GM23248 (cell line): ENCODE data around the gene LDLRAD4. TPM values are rescaled to one million over a fixed set of nuclear protein-coding genes. Genes with fewer than 3 reads are reported as not detected.

Source experiments
- DNase-seq: peaks from one replicate; pipeline ENCODE4 v3.0.0-alpha.2; 2015
- H2AFZ ChIP-seq: fragments of 200-600 bp; sonication (generic); 2 replicates; pipeline ENCODE4 v1.6.1; 2016; ENCODE audit warnings: antibody characterized with exemption
- H3F3A ChIP-seq: fragments of 200-600 bp; sonication (generic); 2 replicates; pipeline ENCODE4 v1.6.1; 2016; ENCODE audit warnings: mild to moderate bottlenecking, antibody characterized with exemption, mixed run types; ENCODE audit not compliant: insufficient read depth
- H3K27ac ChIP-seq: fragments of 200-600 bp; sonication (generic); 2 replicates; pipeline ENCODE4 v1.5.1; 2016; ENCODE audit warnings: mild to moderate bottlenecking
- H3K27me3 ChIP-seq: fragments of 200-600 bp; sonication (generic); replicated peaks from 2 replicates; pipeline ENCODE4 v1.6.1; 2016; ENCODE audit warnings: mild to moderate bottlenecking; ENCODE audit not compliant: insufficient read depth
- H3K36me3 ChIP-seq: fragments of 200-600 bp; sonication (generic); 2 replicates; pipeline ENCODE4 v1.6.1; 2016; ENCODE audit warnings: low read depth, mild to moderate bottlenecking
- H3K4me1 ChIP-seq: fragments of 200-600 bp; sonication (generic); 2 replicates; pipeline ENCODE4 v1.6.1; 2016; ENCODE audit warnings: mild to moderate bottlenecking; ENCODE audit not compliant: insufficient read depth
- H3K4me2 ChIP-seq: fragments of 200-600 bp; sonication (generic); one replicate; pipeline ENCODE4 v1.6.1; 2016; ENCODE audit warnings: mild to moderate bottlenecking; ENCODE audit not compliant: unreplicated experiment
- H3K4me3 ChIP-seq: fragments of 200-600 bp; sonication (generic); 2 replicates; pipeline ENCODE4 v1.5.1; 2016; ENCODE audit warnings: mild to moderate bottlenecking
- H3K79me2 ChIP-seq: fragments of 200-600 bp; sonication (generic); 2 replicates; pipeline ENCODE4 v1.6.1; 2016; ENCODE audit warnings: mild to moderate bottlenecking; ENCODE audit not compliant: insufficient read depth
- H3K9ac ChIP-seq: fragments of 200-600 bp; sonication (generic); 2 replicates; pipeline ENCODE4 v1.6.1; 2016; ENCODE audit warnings: mild to moderate bottlenecking
- H3K9me2 ChIP-seq: fragments of 200-600 bp; sonication (generic); 2 replicates; pipeline ENCODE4 v1.6.1; 2016; ENCODE audit warnings: mixed run types, mild to moderate bottlenecking, moderate library complexity; ENCODE audit not compliant: insufficient read depth
- H3K9me3 ChIP-seq: fragments of 200-600 bp; sonication (generic); one replicate; pipeline ENCODE4 v1.6.1; 2017; ENCODE audit warnings: low read depth
- H4K20me1 ChIP-seq: fragments of 200-600 bp; sonication (generic); 2 replicates; pipeline ENCODE4 v1.6.0; 2016; ENCODE audit not compliant: insufficient read depth
- EZH2 ChIP-seq: fragments of 200-600 bp; sonication (generic); IDR thresholded peaks from 2 replicates; pipeline ENCODE4 v1.6.1; 2018; ENCODE audit warnings: antibody characterized with exemption, mild to moderate bottlenecking; ENCODE audit not compliant: insufficient read depth, poor library complexity, severe bottlenecking
- EZH2phosphoT487 ChIP-seq: fragments of 200-600 bp; sonication (generic); IDR thresholded peaks from 2 replicates; pipeline ENCODE4 v1.6.1; 2018; ENCODE audit warnings: antibody characterized with exemption, moderate library complexity, mild to moderate bottlenecking, low read depth; ENCODE audit not compliant: insufficient read depth
- WGBS, 2 experiments: methylation state at CpG; one replicate each; pipeline ENCODE4 v1.1.6; 2015 to 2017; ENCODE audit warnings: low lambda C conversion rate in 2 of 2, low coverage in 1 of 2; ENCODE audit errors: missing lambda C conversion rate in 2 of 2; 5-methylcytosine and 5-hydroxymethylcytosine counted together
- in situ Hi-C: fragments of 300-500 bp; cut with MboI; formaldehyde crosslinking; loops from 2 replicates; pipeline ENCODE4 v1.15.0; 2020
- polyA plus RNA-seq: library from polyadenylated mRNA; unstranded; fragments of >200 nt; fragmentation: Nextera tagmentation; extraction: Ambion mirVana; gene quantifications from 2 replicates; pipeline ENCODE4 v1.2.1, GENCODE V29; 2016
- total RNA-seq: library from RNA; depleted of rRNA; stranded (reverse); fragments of >200 nt; shearing (Covaris generic); gene quantifications from 2 replicates; pipeline ENCODE4 v1.2.3, GENCODE V29; 2014

Gene LDLRAD4
- total and polyA plus RNA-seq, 2 experiments from 2014 or later, result not detected

DNA sequence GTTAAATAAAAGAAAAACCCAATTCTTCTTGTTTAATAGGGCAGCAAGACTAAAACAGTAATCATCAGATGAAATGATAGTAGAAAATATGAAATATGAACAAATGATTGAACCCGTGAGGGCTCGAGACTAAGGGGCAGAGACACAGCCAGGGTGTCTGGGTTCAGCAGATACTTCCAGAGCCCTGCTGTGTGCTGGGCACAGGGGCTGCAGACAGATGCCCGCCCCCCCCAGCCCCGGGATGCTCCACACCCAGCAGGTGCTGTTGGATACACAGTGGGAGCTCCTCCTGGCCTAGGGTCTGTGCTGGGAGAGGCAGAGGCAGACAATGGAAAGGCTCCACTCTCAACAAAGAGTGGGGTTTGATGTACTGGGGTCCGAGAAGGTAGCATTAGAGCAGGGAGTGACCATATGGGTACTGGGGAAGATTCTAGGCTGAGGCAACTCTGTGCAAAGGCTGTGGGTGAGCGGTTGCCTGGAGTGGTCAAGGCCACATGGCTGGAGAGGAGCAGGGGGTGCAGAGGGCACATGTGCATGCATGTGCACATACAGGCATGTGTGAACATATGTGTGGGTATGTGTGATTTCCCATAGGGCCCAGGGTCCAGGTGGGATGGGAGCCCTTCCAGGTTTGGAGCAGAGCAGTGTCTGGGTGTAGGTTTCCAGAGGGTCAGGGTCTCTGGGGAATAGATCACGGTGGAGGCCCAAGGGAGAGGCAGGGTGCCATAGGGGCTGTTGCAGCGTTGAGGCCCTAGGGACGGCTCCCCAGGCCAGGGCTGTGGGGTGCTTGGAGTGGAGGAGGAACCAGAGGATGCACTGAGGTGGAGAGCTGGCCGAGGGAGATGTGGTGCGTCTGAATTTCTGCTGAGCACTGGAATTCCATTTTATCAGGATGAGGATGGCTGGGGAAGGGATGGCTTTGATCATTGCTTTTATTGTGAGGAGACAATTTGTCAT lies 36.7 kb downstream of the LDLRAD4 start:
- 54 to 56% methylated on average over 10 to 11 of the region's 11 CpGs for WGBS, 2 experiments

DNA sequence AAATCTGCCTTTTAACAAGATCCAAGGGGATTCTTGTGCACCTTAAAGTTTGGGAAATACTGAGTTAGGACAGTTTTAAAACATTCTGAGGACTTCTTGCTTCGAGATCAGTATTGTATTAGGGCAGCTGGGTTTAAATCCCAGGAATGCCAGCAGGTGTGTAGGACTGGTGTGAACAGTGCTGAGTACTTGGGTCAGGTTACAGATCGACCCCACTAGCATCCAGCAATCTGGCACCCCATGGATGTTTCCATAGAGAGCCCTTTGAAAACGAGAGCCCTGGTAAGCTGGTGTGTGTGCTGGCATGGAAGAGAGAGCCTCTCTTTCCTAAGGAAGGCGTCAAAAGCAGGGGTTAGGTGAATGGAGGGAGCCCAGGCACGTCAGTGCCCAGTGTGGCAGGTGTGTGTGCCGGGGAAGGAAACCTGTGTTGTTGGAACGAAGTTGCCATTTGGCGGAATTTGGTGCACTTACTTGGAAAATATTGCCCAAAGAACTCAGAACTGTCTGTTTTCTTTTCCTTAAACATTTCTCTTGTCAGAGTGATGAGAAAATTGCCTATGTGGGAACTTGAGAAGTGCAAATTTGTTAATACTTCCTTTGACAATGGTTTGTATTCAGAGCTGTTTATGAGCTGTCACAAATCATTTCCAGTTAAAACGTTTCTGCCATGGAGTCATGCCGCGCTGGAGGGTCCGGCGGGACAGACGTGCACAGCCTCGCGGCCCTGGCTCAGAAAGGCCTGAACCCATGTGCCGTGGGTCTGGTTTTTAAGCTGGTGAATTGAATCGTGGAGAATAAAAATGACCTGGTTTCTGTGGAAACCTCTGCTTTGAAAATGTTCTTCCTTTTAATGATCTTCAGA lies 38.1 kb downstream of the LDLRAD4 start:
- Histone ChIP-seq H4K20me1 (no peaks in the 10 kb centered on the region), H3K79me2 (no peaks in the 10 kb centered on the region), H3F3A (no peaks in the 10 kb centered on the region), H2AFZ (no peak overlapping the region), H3K27me3 (0 out of 2 replicates have a peak, but pooled peaks cover 23% of the 10 kb centered on the region), H3K9me3 (no peaks in the 10 kb centered on the region), H3K27ac (no peak overlapping the region), H3K9me2 (no peaks in the 10 kb centered on the region), H3K36me3 (no peaks in the 10 kb centered on the region), H3K9ac (no peak overlapping the region), H3K4me3 (no peak overlapping the region), H3K4me1 (no peaks in the 10 kb centered on the region), H3K4me2 (no peak overlapping the region)
- WGBS, 2 experiments, result 44 to 48% methylated on average over 18 of the region's 18 CpGs
- DNase-seq, result no peak
- TF ChIP-seq EZH2 (no peak), EZH2phosphoT487 (no peak)
- in situ Hi-C loops, result no loop called here

More for the DNA sequence above, 36.7 kb downstream of the LDLRAD4 start:
- Histone ChIP-seq H3K4me1 (no peaks in the 10 kb centered on the region), H3K9me3 (no peaks in the 10 kb centered on the region), H3K4me2 (no peak overlapping the region), H3K79me2 (no peaks in the 10 kb centered on the region), H3K9me2 (no peaks in the 10 kb centered on the region), H2AFZ (no peak overlapping the region), H3K36me3 (no peaks in the 10 kb centered on the region), H3K9ac (no peak overlapping the region), H3K27me3 (0 out of 2 replicates have a peak, but pooled peaks cover 16% of the 10 kb centered on the region), H3K27ac (no peak overlapping the region), H3F3A (no peaks in the 10 kb centered on the region), H3K4me3 (no peak overlapping the region), H4K20me1 (no peaks in the 10 kb centered on the region)
- no peak for TF ChIP-seq EZH2
- no peak for TF ChIP-seq EZH2phosphoT487
- in situ Hi-C loops, result no loop called here
- DNase-seq, result no peak

DNA sequence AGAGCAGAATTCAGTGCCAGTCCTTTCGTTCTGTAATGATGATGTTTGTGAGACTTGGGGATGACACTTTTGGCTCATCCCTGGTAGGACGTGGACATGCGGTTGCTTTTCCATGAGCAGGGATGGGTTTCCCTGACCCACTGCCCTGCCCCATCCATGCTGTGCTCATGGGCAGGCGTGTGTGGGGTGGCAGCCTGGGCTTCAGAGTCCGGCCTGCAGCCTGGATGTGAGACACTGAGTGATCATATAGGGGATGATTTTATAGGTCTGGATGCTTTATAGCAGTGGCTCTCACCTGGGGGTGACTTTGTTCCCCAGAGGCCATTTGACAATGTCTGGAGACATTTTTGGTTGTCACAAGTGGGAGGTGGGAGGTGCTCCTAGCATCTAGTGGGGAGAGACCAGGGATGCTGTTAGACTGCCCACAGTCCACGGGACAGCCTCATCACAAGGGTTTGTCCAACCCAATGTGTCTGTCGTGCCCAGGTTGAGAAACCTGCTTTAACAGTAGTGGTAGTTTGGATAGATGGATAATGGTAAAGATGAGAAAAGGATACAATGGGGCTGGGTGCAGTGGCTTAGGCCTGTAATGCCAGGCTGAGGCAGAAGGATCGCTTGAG lies 38.9 kb downstream of the LDLRAD4 start:
- no peaks in the 10 kb centered on the region for H3K79me2 ChIP-seq
- 0 out of 2 replicates have a peak, but pooled peaks cover 23% of the 10 kb centered on the region for H3K27me3 ChIP-seq
- no peaks in the 10 kb centered on the region for H3K4me1 ChIP-seq
- H3K4me3 ChIP-seq, result no peak overlapping the region
- DNase-seq, result no peak
- no peaks in the 10 kb centered on the region for H3K9me2 ChIP-seq
- no peak overlapping the region for H3K27ac ChIP-seq
- H3F3A ChIP-seq, result no peaks in the 10 kb centered on the region
- in situ Hi-C loops, result no loop called here
- H3K9ac ChIP-seq, result no peak overlapping the region
- no peak overlapping the region for H2AFZ ChIP-seq
- no peaks in the 10 kb centered on the region for H3K9me3 ChIP-seq
- H3K4me2 ChIP-seq, result no peak overlapping the region
- no peaks in the 10 kb centered on the region for H3K36me3 ChIP-seq
- 30 to 37% methylated on average over 8 of the region's 8 CpGs for WGBS, 2 experiments
- H4K20me1 ChIP-seq, result no peaks in the 10 kb centered on the region
- TF ChIP-seq EZH2phosphoT487, result no peak

DNA sequence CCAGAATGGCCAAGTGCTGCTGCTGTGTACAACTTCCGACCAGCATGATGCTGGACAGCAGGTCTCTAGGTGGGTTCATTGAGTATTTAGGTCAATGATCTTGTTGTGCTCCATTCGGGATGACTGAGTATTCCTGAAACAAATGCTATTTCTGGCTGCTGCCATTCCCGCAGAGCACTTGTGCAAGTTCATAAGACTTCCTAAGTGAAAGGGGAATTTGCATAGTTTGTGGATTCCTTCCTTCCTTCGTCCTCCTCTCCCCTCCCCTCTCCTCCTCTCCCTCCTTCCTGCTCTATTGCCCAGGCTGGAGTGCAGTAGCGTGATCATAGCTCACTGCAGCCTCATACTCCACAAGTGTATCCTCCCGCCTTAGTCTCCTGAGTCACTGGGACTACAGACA lies 40.4 kb downstream of the LDLRAD4 start:
- Histone ChIP-seq H3F3A (no peaks in the 10 kb centered on the region), H3K4me1 (no peaks in the 10 kb centered on the region), H3K9me2 (no peaks in the 10 kb centered on the region), H3K36me3 (no peaks in the 10 kb centered on the region), H3K9me3 (no peaks in the 10 kb centered on the region), H2AFZ (no peak overlapping the region), H3K4me3 (no peak overlapping the region), H4K20me1 (no peaks in the 10 kb centered on the region), H3K9ac (no peak overlapping the region), H3K27me3 (0 out of 2 replicates have a peak, but pooled peaks cover 23% of the 10 kb centered on the region), H3K27ac (no peak overlapping the region), H3K4me2 (no peak overlapping the region), H3K79me2 (no peaks in the 10 kb centered on the region)
- in situ Hi-C loops, result no loop called here
- TF ChIP-seq EZH2phosphoT487 (no peak), EZH2 (no peak)
- no peak for DNase-seq
- 64 to 75% methylated on average over 6 of the region's 6 CpGs for WGBS, 2 experiments
